T-cell (primary cell): ENCODE data around the gene KIF26A. TPM values are rescaled to one million over a fixed set of nuclear protein-coding genes. Genes with fewer than 3 reads are reported as not detected.
"Not testable (repeated sequence)": the region's sequence is repeated elsewhere in the genome, so short reads cannot be mapped to it uniquely, and the experiment has no call there.

Experiments
- ATAC-seq, 4 experiments: fragments of 200-7000 bp in 3 of 4; fragments of 150-1000 bp in 1 of 4; cut with Tn5 transposase; replicated peaks in 1 of 4; 1 replicate in 3 of 4; 2 replicates in 1 of 4; pipeline ENCODE4 v1.10.0; 2021; ENCODE audit warnings: moderate library complexity in 3 of 4, mild to moderate bottlenecking in 2 of 4, moderate number of reproducible peaks in 1 of 4
- CTCF ChIA-PET, 2 donors: fragments of 300-600 bp; sonication (Branson Sonifier 250); formaldehyde crosslinking; loops; one replicate each; lab custom pipeline; 2022; ENCODE audit warnings: antibody characterized with exemption in 2 of 2; lab: Charles Lee
- POLR2A ChIA-PET, 2 donors: fragments of 300-600 bp; sonication (Branson Sonifier 250); formaldehyde crosslinking; loops; one replicate each; lab custom pipeline; 2022; ENCODE audit warnings: antibody characterized with exemption in 2 of 2; lab: Charles Lee
- DNase-seq, 35 experiments: peaks; one replicate each; pipeline versions ENCODE4 v3.0.0 to v3.0.0-alpha.2; 2013 to 2023
- H3K27ac ChIP-seq: one replicate; pipeline ENCODE4 v1.5.1; 2013; ENCODE audit warnings: low read length
- H3K27me3 ChIP-seq, 2 experiments: replicated peaks in 1 of 2; 1 replicate in 1 of 2; 2 replicates in 1 of 2; pipeline versions ENCODE4 v1.6.1 to v1.7.0; 2013; ENCODE audit warnings: low read length in 1 of 2, mixed read lengths in 1 of 2; ENCODE audit not compliant: control insufficient read depth in 2 of 2, insufficient read depth in 2 of 2; ENCODE audit errors: extremely low read depth in 1 of 2
- H3K36me3 ChIP-seq, 2 donors: 1 replicate in 1 of 2; 2 replicates in 1 of 2; pipeline versions ENCODE4 v1.6.1 to v1.7.0; 2013; ENCODE audit warnings: low read length in 1 of 2; ENCODE audit not compliant: control insufficient read depth in 2 of 2, insufficient read depth in 1 of 2; ENCODE audit errors: extremely low read depth in 1 of 2
- H3K4me1 ChIP-seq, 2 experiments: 1 replicate in 1 of 2; 2 replicates in 1 of 2; pipeline versions ENCODE4 v1.6.1 to v1.7.0; 2013; ENCODE audit warnings: low read length in 2 of 2, mixed read lengths in 1 of 2; ENCODE audit not compliant: insufficient read depth in 2 of 2, control insufficient read depth in 1 of 2; ENCODE audit errors: extremely low read depth in 1 of 2
- H3K4me3 ChIP-seq, 2 donors: 1 replicate in 1 of 2; 2 replicates in 1 of 2; pipeline versions ENCODE4 v1.5.1 to v1.7.0; 2013; ENCODE audit warnings: mild to moderate bottlenecking in 2 of 2, low read length in 1 of 2, moderate library complexity in 1 of 2; ENCODE audit not compliant: control insufficient read depth in 1 of 2; ENCODE audit errors: extremely low read depth in 1 of 2
- H3K9me3 ChIP-seq: 2 replicates; pipeline ENCODE4 v1.7.0; 2013
- H3K27ac Mint-ChIP-seq, 2 donors: one replicate each; pipeline ENCODE4 v1.8.0; 2020 to 2021; ENCODE audit warnings: mild to moderate bottlenecking in 2 of 2, mixed read lengths in 2 of 2
- H3K27me3 Mint-ChIP-seq, 2 donors: one replicate each; pipeline ENCODE4 v1.8.0; 2021 to 2022; ENCODE audit warnings: mixed read lengths in 2 of 2
- H3K36me3 Mint-ChIP-seq: one replicate; pipeline ENCODE4 v1.8.0; 2021; ENCODE audit warnings: mixed read lengths
- H3K4me1 Mint-ChIP-seq, 3 donors: one replicate each; pipeline ENCODE4 v1.8.0; 2020 to 2022; ENCODE audit warnings: mixed read lengths in 3 of 3, mild to moderate bottlenecking in 1 of 3
- H3K4me3 Mint-ChIP-seq, 3 donors: one replicate each; pipeline ENCODE4 v1.8.0; 2020 to 2022; ENCODE audit warnings: mild to moderate bottlenecking in 3 of 3, mixed read lengths in 3 of 3, moderate library complexity in 3 of 3
- H3K9me3 Mint-ChIP-seq, 3 donors: one replicate each; pipeline ENCODE4 v1.8.0; 2020 to 2022; ENCODE audit warnings: mixed read lengths in 3 of 3
- WGBS: methylation state at CpG from one replicate; pipeline ENCODE4 v1.1.5; 2013; ENCODE audit warnings: missing lambda C conversion rate; ENCODE audit not compliant: insufficient coverage; 5-methylcytosine and 5-hydroxymethylcytosine counted together
- total RNA-seq, 35 experiments: library from RNA in 6 of 35; stranded (reverse) in 6 of 35; fragments of 120-200 nt in 1 of 35; gene quantifications; one replicate each; pipeline versions ENCODE4 v1.2.1 to v1.2.4 and lab custom pipeline; 2013 to 2026

KIF26A gene
- total RNA-seq, 5 donors from 2014 or later (not counting 1 experiment from before 2014, with no cell fraction given), result 0.07 to 1.6 (median 0.44) TPM

GRCh38 chr14:104203071-104203425 is 64.7 kb downstream of the KIF26A start:
- DNase-seq (no peak), ATAC-seq (no peak)
- no peak overlapping the region for H3K27ac Mint-ChIP-seq
- Histone ChIP-seq H3K27me3 (peaks cover 0 to 30% of the 10 kb centered on the region in 2 experiments), H3K9me3 (no peaks in the 10 kb centered on the region), H3K4me1 (no peaks in the 10 kb centered on the region), H3K36me3 (no peaks in the 10 kb centered on the region), H3K4me3 (no peak overlapping the region), H3K27ac (no peak overlapping the region)
- no peaks in the 10 kb centered on the region for H3K4me1 Mint-ChIP-seq
- ChIA-PET POLR2A (no interaction called here), CTCF (no interaction called here)
- H3K9me3 Mint-ChIP-seq, result no peaks in the 10 kb centered on the region
- WGBS, result 79% methylated on average over 5 of the region's 8 CpGs
- no peaks in the 10 kb centered on the region for H3K36me3 Mint-ChIP-seq
- H3K4me3 Mint-ChIP-seq, result no peak overlapping the region
- no peaks in the 10 kb centered on the region for H3K27me3 Mint-ChIP-seq

- POLR2A ChIA-PET, result no interaction called here
- no peaks in the 10 kb centered on the region for H3K9me3 Mint-ChIP-seq
- DNase-seq (no peak), ATAC-seq (no peak)
- no peaks in the 10 kb centered on the region for H3K9me3 ChIP-seq
- no peak overlapping the region for H3K4me3 Mint-ChIP-seq
- no peaks in the 10 kb centered on the region for H3K4me1 ChIP-seq
- no peaks in the 10 kb centered on the region for H3K36me3 ChIP-seq
- no peak overlapping the region for H3K27ac Mint-ChIP-seq
- WGBS, result no CpG with 5 or more reads among the region's 2 CpGs
- no peaks in the 10 kb centered on the region for H3K36me3 Mint-ChIP-seq
- no peak overlapping the region for H3K4me3 ChIP-seq
- H3K4me1 Mint-ChIP-seq, result no peaks in the 10 kb centered on the region
- H3K27me3 ChIP-seq, result peaks cover 0 to 26% of the 10 kb centered on the region in 2 experiments
- CTCF ChIA-PET, result no interaction called here
- no peaks in the 10 kb centered on the region for H3K27me3 Mint-ChIP-seq
- H3K27ac ChIP-seq, result no peak overlapping the region
Measured at GRCh38 chr14:104204660-104205149, 66.3 kb downstream of the KIF26A start.

- H3K27me3 Mint-ChIP-seq, result peaks cover 0 to 3% of the 10 kb centered on the region in 2 donors
- no peaks in the 10 kb centered on the region for H3K4me1 ChIP-seq
- no peaks in the 10 kb centered on the region for H3K36me3 ChIP-seq
- H3K4me3 Mint-ChIP-seq, result no peak overlapping the region
- no peak overlapping the region for H3K27ac Mint-ChIP-seq
- H3K36me3 Mint-ChIP-seq, result no peaks in the 10 kb centered on the region
- no peak overlapping the region for H3K27ac ChIP-seq
- 77% methylated on average over 6 of the region's 6 CpGs for WGBS
- CTCF ChIA-PET, result no interaction called here
- no peaks in the 10 kb centered on the region for H3K9me3 Mint-ChIP-seq
- peaks cover 0 to 35% of the 10 kb centered on the region in 2 experiments for H3K27me3 ChIP-seq
- H3K9me3 ChIP-seq, result no peaks in the 10 kb centered on the region
- POLR2A ChIA-PET, result no interaction called here
- DNase-seq, result no peak
- H3K4me3 ChIP-seq, result no peak overlapping the region
- H3K4me1 Mint-ChIP-seq, result no peaks in the 10 kb centered on the region
- no peak for ATAC-seq
Measured at GRCh38 chr14:104205781-104206180, 67.4 kb downstream of the KIF26A start.

GRCh38 chr14:104206281-104206904 is 68.0 kb downstream of the KIF26A start:
- Histone ChIP-seq H3K27ac (no peak overlapping the region), H3K4me3 (no peak overlapping the region), H3K4me1 (no peaks in the 10 kb centered on the region), H3K9me3 (no peaks in the 10 kb centered on the region), H3K36me3 (no peaks in the 10 kb centered on the region), H3K27me3 (peaks cover 0 to 32% of the 10 kb centered on the region in 2 experiments)
- Mint-ChIP-seq H3K27me3 (peaks cover 1 to 6% of the 10 kb centered on the region in 2 donors), H3K27ac (no peak overlapping the region), H3K9me3 (no peaks in the 10 kb centered on the region), H3K4me3 (no peak overlapping the region), H3K4me1 (no peaks in the 10 kb centered on the region), H3K36me3 (no peaks in the 10 kb centered on the region)
- ChIA-PET POLR2A (no interaction called here), CTCF (no interaction called here)
- 68% methylated on average over 7 of the region's 15 CpGs for whole genome bisulfite sequencing
- DNase-seq (no peak), ATAC-seq (no peak)

- DNase-seq (no peak), ATAC-seq (no peak)
- H3K9me3 Mint-ChIP-seq, result no peaks in the 10 kb centered on the region
- peaks cover 8% of the 10 kb centered on the region in 2 donors for H3K27me3 Mint-ChIP-seq
- no peaks in the 10 kb centered on the region for H3K36me3 Mint-ChIP-seq
- Histone ChIP-seq H3K27ac (no peak overlapping the region), H3K4me1 (no peaks in the 10 kb centered on the region), H3K9me3 (no peaks in the 10 kb centered on the region), H3K36me3 (no peaks in the 10 kb centered on the region), H3K4me3 (no peak overlapping the region), H3K27me3 (peaks cover 0 to 31% of the 10 kb centered on the region in 2 experiments)
- CTCF ChIA-PET, result no interaction called here
- H3K4me3 Mint-ChIP-seq, result no peak overlapping the region
- 83% methylated on average over 19 of the region's 22 CpGs for WGBS
- POLR2A ChIA-PET, result no interaction called here
- no peaks in the 10 kb centered on the region for H3K4me1 Mint-ChIP-seq
- no peak overlapping the region for H3K27ac Mint-ChIP-seq
Measured at GRCh38 chr14:104207142-104208014, 69.0 kb downstream of the KIF26A start.

- POLR2A ChIA-PET, CTCF ChIA-PET, H3K4me1 Mint-ChIP-seq, H3K4me3 ChIP-seq, H3K9me3 Mint-ChIP-seq, H3K36me3 Mint-ChIP-seq, H3K9me3 ChIP-seq, H3K27me3 Mint-ChIP-seq, H3K27ac Mint-ChIP-seq, H3K27ac ChIP-seq, H3K36me3 ChIP-seq, DNase-seq, H3K4me1 ChIP-seq, H3K4me3 Mint-ChIP-seq, ATAC-seq: not testable (repeated sequence)
- 80% methylated on average over 12 of the region's 13 CpGs for WGBS
- H3K27me3 ChIP-seq, result peaks cover 0 to 31% of the 10 kb centered on the region in 2 experiments
Measured at GRCh38 chr14:104208015-104208295, 69.6 kb downstream of the KIF26A start.
